ENCODE results near the gene ACBD4. TPM values are rescaled to one million over a fixed set of nuclear protein-coding genes. Genes with fewer than 3 reads are reported as not detected.
A peak's percentile ranks its signal among the peaks of the same experiment; 100 is the strongest.

Gene ACBD4, protein sequence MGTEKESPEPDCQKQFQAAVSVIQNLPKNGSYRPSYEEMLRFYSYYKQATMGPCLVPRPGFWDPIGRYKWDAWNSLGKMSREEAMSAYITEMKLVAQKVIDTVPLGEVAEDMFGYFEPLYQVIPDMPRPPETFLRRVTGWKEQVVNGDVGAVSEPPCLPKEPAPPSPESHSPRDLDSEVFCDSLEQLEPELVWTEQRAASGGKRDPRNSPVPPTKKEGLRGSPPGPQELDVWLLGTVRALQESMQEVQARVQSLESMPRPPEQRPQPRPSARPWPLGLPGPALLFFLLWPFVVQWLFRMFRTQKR
- 1.5 and 6.0 TPM in 2 replicates for total RNA-seq (2014; rRNA removed; shearing (Covaris generic))

DNA sequence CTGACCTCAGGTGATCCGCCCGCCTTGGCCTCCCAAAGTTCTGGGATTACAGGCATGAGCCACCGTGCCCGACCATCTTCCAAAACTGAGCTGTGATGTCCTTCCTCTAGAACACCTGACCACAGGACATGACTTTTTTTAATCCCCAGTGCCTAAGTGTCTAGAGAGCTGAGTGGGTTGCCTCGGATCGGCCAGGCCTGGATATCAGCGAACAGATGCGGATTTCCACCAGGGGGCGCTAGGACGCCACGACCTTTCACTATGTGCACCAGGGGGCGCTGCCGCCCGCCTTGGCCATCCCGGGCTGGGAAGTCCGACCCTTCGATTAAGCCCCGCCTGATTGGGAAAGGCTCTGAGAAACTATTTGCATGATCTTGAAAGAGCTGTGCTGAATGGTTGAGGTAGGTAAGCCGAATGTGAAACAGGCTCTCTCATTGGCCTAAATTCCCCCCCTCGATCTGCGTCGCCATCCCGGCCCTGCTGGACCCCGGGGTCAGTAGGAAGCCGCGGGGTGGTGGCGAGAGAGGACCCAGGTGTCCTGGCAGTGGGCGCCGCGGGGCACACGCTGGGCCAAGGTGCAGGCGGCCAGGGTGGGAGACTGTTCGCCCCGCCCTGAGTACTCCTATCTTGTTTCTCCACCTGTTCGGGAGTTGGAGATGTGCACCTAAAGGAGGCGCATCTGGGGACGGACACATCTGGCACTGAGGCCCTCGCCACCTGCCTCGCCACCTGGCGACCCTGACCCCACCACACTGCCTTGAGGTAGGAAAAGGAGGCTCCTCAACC lies at the start of gene ACBD4:
TSS of gene ACBD4 (plus strand) at position 496 of the 786 bp plus-strand sequence. CDS start 458 bp downstream, outside the sequence.
- DNase-seq, result peak; percentile 99
- no peaks in the 10 kb centered on the region; the same call in 1 of the 2 replicates for H3K27me3 ChIP-seq (ENCODE audit: control insufficient read depth, insufficient read depth, low read length)
- no peaks in the 10 kb centered on the region; the same call in 1 of the 2 replicates for H3K36me3 ChIP-seq (replicated peaks; ENCODE audit: control insufficient read depth, insufficient read depth, low read length)
- H3K4me3 ChIP-seq (ENCODE audit: insufficient read depth, low read depth, low read length), result peak within 1 kb of the TSS; percentile 50

DNA sequence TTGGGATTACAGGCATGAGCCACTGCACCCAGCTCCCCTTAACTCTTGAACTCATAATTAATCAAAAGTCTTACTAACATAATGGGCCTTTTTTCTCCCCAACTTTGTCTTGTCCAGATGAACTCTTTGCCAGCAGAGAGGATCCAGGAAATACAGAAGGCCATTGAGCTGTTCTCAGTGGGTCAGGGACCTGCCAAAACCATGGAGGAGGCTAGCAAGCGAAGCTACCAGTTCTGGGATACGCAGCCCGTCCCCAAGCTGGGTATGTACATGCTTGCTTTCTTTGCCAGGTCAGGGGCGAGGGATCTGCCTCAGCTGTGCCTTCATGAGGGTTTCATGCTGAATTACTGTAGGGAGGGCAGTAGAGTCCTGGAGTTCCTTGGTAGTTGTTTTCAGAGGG lies 49.1 kb upstream of the ACBD4 start:
- no peaks in the 10 kb centered on the region for H3K27me3 ChIP-seq (ENCODE audit: control insufficient read depth, insufficient read depth, low read length)
- DNase-seq, result no peak
- peaks cover 33% of the 10 kb centered on the region for H3K36me3 ChIP-seq (replicated peaks; ENCODE audit: control insufficient read depth, insufficient read depth, low read length)
- no peak overlapping the region for H3K4me3 ChIP-seq (ENCODE audit: insufficient read depth, low read depth, low read length)

DNA sequence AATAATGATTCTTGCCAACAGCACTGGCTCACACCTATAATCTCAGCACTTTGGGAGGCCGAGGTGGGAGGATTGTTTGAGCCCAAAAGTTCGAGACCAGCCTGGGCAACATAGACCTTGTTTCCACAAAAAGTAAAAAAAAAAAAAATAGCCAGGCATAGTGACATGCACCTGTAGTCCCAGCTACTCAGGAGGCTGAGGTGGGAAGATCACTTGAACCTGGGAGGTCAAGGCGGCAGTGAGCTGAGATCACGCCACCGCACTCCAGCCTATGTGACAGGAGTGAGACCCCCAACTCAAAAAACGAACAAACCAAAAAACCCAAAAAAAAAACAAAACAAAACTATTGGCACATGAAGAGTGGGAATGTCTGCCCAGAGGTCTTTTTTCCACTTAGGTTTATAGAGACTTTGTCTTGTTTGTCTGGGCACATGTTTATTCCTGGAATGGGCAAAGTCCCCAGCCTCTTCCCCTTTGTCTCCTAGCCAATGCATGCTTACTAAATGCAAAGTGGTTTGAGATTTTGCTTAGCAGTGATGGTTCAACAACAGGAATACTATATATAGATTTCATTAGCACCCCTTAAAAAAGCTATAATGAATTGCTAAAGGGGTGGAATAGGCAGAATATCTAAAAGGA lies 48.5 kb upstream of the ACBD4 start:
- H3K36me3 ChIP-seq (replicated peaks; ENCODE audit: control insufficient read depth, insufficient read depth, low read length), result peaks cover 32% of the 10 kb centered on the region
- no peak overlapping the region for H3K4me3 ChIP-seq (ENCODE audit: insufficient read depth, low read depth, low read length)
- DNase-seq, result no peak
- no peaks in the 10 kb centered on the region for H3K27me3 ChIP-seq (ENCODE audit: control insufficient read depth, insufficient read depth, low read length)

DNA sequence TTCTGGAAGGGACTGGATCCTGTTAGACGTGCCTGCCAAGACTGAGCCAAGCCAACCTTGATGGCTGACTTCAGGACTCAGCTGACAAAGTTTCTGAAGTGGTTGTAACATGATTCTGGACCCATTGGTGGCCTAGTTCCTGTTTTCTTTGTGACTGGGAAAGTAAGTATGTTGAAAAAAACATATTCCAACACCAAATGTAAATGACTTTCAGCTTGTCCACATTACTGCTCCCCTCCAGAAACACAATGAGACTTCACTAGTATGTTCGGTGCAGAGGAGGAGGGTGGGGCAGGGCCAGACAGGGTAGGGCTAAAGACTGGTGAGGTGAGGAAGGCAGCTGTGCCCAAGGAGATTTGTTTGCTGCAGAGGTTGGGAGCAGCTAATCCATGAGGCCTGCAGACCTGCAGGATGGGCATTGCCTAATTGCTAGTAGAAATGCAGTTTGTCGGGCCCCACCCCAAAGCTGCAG lies 47.9 kb upstream of the ACBD4 start:
- DNase-seq, result no peak
- H3K4me3 ChIP-seq (ENCODE audit: insufficient read depth, low read depth, low read length), result no peak overlapping the region
- H3K36me3 ChIP-seq (replicated peaks; ENCODE audit: control insufficient read depth, insufficient read depth, low read length), result peaks cover 31% of the 10 kb centered on the region
- H3K27me3 ChIP-seq (ENCODE audit: control insufficient read depth, insufficient read depth, low read length), result no peaks in the 10 kb centered on the region

DNA sequence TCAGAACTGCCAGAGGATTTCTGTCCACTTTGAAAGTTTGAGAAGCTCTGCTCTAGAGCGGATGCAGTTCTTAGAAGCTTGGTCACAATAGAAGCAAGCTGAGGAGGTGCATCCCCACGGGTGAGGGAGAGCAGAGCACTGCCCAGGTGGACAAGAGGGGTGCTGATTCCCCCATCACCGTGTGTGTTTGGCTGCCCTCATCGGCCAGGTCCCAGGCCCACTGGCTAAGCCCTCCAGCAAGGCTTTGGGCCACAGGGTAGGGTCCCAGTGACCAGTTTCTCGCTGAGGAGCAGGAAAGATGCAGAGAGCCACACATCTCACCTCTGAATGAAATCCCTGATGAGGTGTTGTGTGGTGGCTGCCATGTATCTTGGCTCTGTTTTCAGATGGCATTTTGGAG lies 47.5 kb upstream of the ACBD4 start:
- no peak overlapping the region for H3K4me3 ChIP-seq (ENCODE audit: insufficient read depth, low read depth, low read length)
- H3K36me3 ChIP-seq (replicated peaks; ENCODE audit: control insufficient read depth, insufficient read depth, low read length), result peaks cover 34% of the 10 kb centered on the region
- DNase-seq, result no peak

DNA sequence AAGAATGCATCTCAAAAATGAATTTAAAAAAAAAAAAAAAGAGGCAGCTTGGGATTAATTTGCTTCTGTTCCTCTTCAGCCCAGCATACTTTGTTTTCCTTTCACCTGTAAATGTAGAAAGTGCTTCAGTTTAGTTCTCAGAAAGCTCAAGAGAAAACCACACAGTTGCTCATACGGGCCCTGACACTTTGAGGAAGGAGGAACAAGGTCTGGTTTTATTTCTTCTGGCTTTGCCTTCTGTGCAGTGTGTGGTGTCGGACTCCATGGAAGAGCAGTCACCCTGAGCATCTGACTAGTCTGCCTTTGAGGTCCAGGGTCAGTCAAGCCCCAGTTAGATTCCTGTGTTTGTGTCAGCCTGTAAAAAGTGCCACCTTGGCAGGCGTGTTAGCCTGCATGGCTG lies 46.7 kb upstream of the ACBD4 start:
- Histone ChIP-seq H3K27me3 (ENCODE audit: control insufficient read depth, insufficient read depth, low read length) (no peaks in the 10 kb centered on the region), H3K36me3 (replicated peaks; ENCODE audit: control insufficient read depth, insufficient read depth, low read length) (peaks cover 38% of the 10 kb centered on the region), H3K4me3 (ENCODE audit: insufficient read depth, low read depth, low read length) (no peak overlapping the region)
- no peak for DNase-seq

More for the DNA sequence above, 47.5 kb upstream of the ACBD4 start:
- no peaks in the 10 kb centered on the region for H3K27me3 ChIP-seq (ENCODE audit: control insufficient read depth, insufficient read depth, low read length)

DNA sequence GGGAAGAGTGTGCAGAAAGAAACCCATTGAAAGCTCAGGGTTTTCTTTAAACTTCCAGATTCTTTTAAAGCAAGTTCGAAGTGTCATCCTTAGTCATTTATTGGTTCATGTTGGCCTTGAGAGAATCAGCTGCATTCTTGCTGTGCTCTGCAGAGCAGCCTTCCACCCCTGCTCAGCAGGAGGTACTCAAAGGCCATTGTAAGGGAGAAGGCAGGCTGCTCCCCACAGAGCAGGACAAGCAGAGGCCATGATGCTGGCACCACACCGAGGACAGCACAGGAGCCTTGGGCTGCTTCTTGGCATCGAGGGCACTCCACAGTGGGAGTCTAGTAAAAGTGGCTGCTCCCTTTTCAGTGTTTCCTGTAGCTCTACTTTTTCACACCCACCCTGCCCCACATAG lies 44.8 kb upstream of the ACBD4 start:
- DNase-seq, result peak; percentile 64
- Histone ChIP-seq H3K4me3 (ENCODE audit: insufficient read depth, low read depth, low read length) (no peak overlapping the region), H3K36me3 (replicated peaks; ENCODE audit: control insufficient read depth, insufficient read depth, low read length) (peaks cover 40% of the 10 kb centered on the region), H3K27me3 (ENCODE audit: control insufficient read depth, insufficient read depth, low read length) (no peaks in the 10 kb centered on the region)

DNA sequence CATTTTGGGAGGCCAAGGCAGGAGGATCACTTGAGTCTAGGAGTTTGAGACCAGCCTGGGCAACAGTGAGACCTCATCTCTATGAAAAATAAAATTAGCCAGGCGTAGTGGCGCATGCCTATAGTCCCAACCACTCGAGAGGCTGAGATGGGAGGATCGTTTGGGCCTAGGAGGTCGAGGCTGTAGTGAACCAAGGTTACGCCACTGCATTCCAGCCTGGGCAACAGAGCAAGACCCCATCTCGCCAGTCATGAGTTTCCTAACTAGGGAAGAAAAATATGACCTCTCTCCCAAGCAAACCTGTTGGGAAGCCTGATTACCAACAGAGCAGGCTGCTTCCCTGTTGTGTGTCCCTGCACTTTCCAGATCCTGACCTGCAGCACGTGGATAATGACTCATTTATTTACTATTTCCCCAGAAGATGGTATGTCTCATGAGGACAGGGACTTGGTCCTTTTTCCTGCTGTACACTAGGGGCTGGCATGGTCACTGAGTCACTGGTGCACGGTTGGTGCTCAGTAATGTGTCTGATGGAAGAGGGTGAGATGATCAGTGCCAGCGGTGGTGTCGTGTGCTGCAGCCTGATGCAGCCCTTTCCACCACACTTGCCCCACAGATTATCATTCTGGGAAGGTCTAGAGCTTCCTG lies 43.6 kb upstream of the ACBD4 start:
- Histone ChIP-seq H3K36me3 (replicated peaks; ENCODE audit: control insufficient read depth, insufficient read depth, low read length) (peaks cover 46% of the 10 kb centered on the region), H3K27me3 (ENCODE audit: control insufficient read depth, insufficient read depth, low read length) (no peaks in the 10 kb centered on the region), H3K4me3 (ENCODE audit: insufficient read depth, low read depth, low read length) (no peak overlapping the region)
- DNase-seq, result no peak

DNA sequence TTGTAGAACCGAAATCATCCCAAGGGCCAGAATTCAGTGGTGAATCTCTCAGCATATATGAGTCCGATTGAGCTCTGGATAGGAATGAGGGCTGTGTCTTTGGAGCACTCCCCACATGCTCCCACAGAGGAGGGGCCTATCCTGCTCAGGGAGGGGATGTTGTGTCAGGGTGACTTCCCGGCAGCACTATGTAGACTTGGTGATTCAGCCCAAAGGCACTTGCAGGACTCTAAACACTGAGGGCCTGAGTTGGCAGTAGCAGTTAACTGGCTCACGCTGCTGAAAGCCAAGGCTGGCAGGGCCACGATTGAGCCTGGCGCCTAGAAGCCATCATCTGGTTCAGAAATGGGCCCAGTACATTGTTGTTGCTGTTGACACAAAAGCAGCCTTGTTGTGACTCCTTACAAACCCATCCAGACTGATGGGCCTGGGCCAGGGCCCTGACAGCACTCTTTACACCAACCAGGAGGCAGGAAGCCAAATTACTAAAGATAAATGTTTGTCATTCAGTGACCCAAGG lies 42.5 kb upstream of the ACBD4 start:
- Histone ChIP-seq H3K4me3 (ENCODE audit: insufficient read depth, low read depth, low read length) (no peak overlapping the region), H3K36me3 (replicated peaks; ENCODE audit: control insufficient read depth, insufficient read depth, low read length) (peaks cover 49% of the 10 kb centered on the region), H3K27me3 (ENCODE audit: control insufficient read depth, insufficient read depth, low read length) (no peaks in the 10 kb centered on the region)
- DNase-seq, result no peak

DNA sequence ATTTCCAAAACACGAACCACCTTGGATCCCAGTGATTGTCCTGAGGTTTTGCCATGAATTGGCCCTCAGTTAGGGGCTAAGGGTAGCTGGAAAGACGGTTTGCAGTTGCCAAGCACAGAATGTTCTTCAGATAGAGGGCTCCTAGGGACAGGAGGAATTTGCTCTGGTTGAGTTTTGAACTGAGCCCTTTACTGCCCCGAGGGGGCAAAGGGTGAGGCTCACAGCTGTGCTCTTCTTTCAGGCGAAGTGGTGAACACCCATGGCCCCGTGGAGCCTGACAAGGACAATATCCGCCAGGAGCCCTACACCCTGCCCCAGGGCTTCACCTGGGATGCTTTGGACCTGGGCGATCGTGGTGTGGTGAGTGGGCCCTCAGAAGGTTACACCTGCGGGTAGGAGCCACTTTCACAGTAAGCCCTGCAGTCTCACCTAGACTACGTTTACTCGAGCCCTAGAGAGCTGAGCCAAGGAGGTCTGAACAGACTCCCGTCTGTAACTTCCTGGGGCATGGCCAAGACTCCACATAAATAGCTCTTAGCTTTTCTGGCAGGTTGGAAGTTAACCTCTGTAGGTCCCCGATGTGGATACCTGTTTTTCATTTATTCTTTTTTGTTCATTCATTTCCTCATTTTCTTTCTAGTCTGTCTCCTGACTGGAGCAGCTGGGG lies 41.9 kb upstream of the ACBD4 start:
- no peak for DNase-seq

DNA sequence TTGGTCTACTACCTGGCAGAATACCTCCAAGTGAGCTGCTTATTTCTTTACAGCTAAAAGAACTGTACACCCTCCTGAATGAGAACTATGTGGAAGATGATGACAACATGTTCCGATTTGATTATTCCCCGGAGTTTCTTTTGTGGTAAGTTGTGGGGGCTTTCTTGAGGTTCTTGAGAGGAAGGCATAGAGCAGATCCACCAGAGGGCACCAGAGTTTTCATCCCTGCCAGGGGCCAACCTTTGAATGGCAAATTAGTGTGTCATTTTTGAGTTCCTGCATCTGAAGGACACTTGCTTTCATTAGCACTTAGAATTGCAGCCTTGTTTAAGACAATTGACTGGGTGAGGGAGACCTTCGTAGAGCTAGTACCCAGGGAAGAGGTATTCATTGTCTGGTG lies 39.3 kb upstream of the ACBD4 start:
- no peak overlapping the region for H3K4me3 ChIP-seq (ENCODE audit: insufficient read depth, low read depth, low read length)
- DNase-seq, result peak; percentile 76
- peaks cover 55% of the 10 kb centered on the region for H3K36me3 ChIP-seq (replicated peaks; ENCODE audit: control insufficient read depth, insufficient read depth, low read length)
- H3K27me3 ChIP-seq (ENCODE audit: control insufficient read depth, insufficient read depth, low read length), result no peaks in the 10 kb centered on the region

More for the DNA sequence above, 41.9 kb upstream of the ACBD4 start:
- Histone ChIP-seq H3K27me3 (ENCODE audit: control insufficient read depth, insufficient read depth, low read length) (no peaks in the 10 kb centered on the region), H3K36me3 (replicated peaks; ENCODE audit: control insufficient read depth, insufficient read depth, low read length) (peaks cover 53% of the 10 kb centered on the region), H3K4me3 (ENCODE audit: insufficient read depth, low read depth, low read length) (no peak overlapping the region)

DNA sequence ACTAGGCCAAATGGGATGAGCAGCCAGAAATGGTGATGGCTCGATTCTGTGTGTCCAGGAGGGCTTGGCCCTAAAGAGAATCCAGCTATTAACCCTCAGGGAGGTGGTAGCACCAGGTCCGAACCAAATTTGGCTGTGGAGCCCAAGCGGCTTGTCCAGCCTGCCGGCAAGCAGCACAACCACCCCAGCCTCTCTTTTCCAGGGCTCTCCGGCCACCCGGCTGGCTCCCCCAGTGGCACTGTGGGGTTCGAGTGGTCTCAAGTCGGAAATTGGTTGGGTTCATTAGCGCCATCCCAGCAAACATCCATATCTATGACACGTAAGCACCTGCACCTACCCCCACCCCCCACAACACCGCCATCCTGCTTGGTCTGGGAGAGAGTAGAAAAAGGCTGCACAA lies 38.6 kb upstream of the ACBD4 start:
- no peaks in the 10 kb centered on the region for H3K27me3 ChIP-seq (ENCODE audit: control insufficient read depth, insufficient read depth, low read length)
- H3K36me3 ChIP-seq (replicated peaks; ENCODE audit: control insufficient read depth, insufficient read depth, low read length), result peaks cover 57% of the 10 kb centered on the region
- no peak for DNase-seq
- no peak overlapping the region for H3K4me3 ChIP-seq (ENCODE audit: insufficient read depth, low read depth, low read length)

DNA sequence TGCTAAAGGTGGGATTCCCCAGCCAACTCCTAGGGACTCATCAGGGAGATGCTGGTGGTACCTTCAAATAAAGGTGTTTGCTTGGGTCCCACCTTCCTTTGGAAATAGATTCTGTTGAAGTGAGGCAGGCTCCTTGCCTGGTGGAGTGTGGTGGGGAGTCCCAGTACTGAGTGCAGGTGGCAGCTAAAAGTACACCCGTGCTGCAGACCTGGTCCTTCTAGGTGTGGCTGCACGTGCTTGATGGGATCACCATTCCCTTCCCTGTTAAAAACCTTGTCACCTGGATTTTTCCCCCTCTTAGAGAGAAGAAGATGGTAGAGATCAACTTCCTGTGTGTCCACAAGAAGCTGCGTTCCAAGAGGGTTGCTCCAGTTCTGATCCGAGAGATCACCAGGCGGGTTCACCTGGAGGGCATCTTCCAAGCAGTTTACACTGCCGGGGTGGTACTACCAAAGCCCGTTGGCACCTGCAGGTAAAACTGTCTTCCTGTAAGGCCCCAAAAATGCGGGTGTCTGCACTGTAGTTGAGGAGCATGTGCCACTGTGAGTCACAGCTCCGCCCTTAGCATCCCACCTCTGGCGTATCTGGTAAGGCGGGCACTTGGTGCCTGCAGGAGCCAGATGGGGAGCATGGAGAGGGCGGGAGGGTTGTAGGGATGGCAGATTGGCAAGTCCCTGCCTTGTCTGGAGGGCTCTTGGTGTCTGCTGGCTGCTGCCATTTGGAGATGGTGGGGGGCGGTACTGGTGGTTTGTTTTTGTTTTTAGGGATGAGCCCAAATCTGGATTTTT lies 37.2 kb upstream of the ACBD4 start:
- peaks cover 63% of the 10 kb centered on the region for H3K36me3 ChIP-seq (replicated peaks; ENCODE audit: control insufficient read depth, insufficient read depth, low read length)
- DNase-seq, result peak; percentile 44
- no peaks in the 10 kb centered on the region for H3K27me3 ChIP-seq (ENCODE audit: control insufficient read depth, insufficient read depth, low read length)
- H3K4me3 ChIP-seq (ENCODE audit: insufficient read depth, low read depth, low read length), result no peak overlapping the region

Data from H7 (cell line).